H9 (cell line): Measurements from ENCODE around the gene PCF11. TPM values are rescaled to one million over a fixed set of nuclear protein-coding genes. Genes with fewer than 3 reads are reported as not detected.

Experiments used
- DNase-seq: peaks from one replicate; pipeline ENCODE4 v3.0.0-alpha.2; 2017
- H2AFZ ChIP-seq: one replicate; pipeline ENCODE4 v1.6.1; 2013; ENCODE audit warnings: mild to moderate bottlenecking, low read length, control low read depth, moderate library complexity
- H2AK5ac ChIP-seq: 2 replicates; pipeline ENCODE4 v1.6.1; 2013; ENCODE audit warnings: low read length, control low read depth, mixed read lengths; ENCODE audit not compliant: insufficient read length
- H2BK120ac ChIP-seq: one replicate; pipeline ENCODE4 v1.6.1; 2013; ENCODE audit warnings: low read depth, mild to moderate bottlenecking, low read length, control low read depth, inconsistent platforms; ENCODE audit not compliant: poor library complexity, severe bottlenecking
- H2BK12ac ChIP-seq: 2 replicates; pipeline ENCODE4 v1.6.1; 2013; ENCODE audit warnings: low read length, control low read depth, mixed read lengths, low read depth; ENCODE audit not compliant: insufficient read length
- H2BK15ac ChIP-seq: 2 replicates; pipeline ENCODE4 v1.6.1; 2013; ENCODE audit warnings: low read depth, low read length, control low read depth
- H2BK20ac ChIP-seq: one replicate; pipeline ENCODE4 v1.6.1; 2013; ENCODE audit warnings: low read depth, mild to moderate bottlenecking, low read length, control low read depth, inconsistent platforms; ENCODE audit not compliant: poor library complexity, severe bottlenecking
- H2BK5ac ChIP-seq: 2 replicates; pipeline ENCODE4 v1.6.1; 2013; ENCODE audit warnings: low read length, control low read depth, mixed read lengths; ENCODE audit not compliant: insufficient read length
- H3K14ac ChIP-seq: 2 replicates; pipeline ENCODE4 v1.6.1; 2013; ENCODE audit warnings: low read length, control low read depth; ENCODE audit not compliant: insufficient read depth
- H3K18ac ChIP-seq: 2 replicates; pipeline ENCODE4 v1.6.1; 2013; ENCODE audit warnings: low read depth, mild to moderate bottlenecking, mixed read lengths, low read length, control low read depth; ENCODE audit not compliant: insufficient read length
- H3K23ac ChIP-seq: 2 replicates; pipeline ENCODE4 v1.6.1; 2013; ENCODE audit warnings: low read length, control low read depth, mixed read lengths, low read depth; ENCODE audit not compliant: insufficient read length
- H3K23me2 ChIP-seq: 2 replicates; pipeline ENCODE4 v1.6.1; 2013; ENCODE audit warnings: low read depth, mild to moderate bottlenecking, mixed read lengths, low read length, control low read depth; ENCODE audit not compliant: insufficient read length, poor library complexity, severe bottlenecking
- H3K27ac ChIP-seq: 2 replicates; pipeline ENCODE4 v1.5.1; 2013; ENCODE audit warnings: low read length, control low read depth, mixed read lengths, low read depth; ENCODE audit not compliant: insufficient read length
- H3K27me3 ChIP-seq: 2 replicates; pipeline ENCODE4 v1.6.1; 2013; ENCODE audit warnings: low read length, control low read depth, inconsistent platforms; ENCODE audit not compliant: insufficient read depth
- H3K4ac ChIP-seq: 2 replicates; pipeline ENCODE4 v1.6.1; 2013; ENCODE audit warnings: low read depth, mild to moderate bottlenecking, control low read depth, inconsistent platforms, low read length, moderate library complexity
- H3K4me1 ChIP-seq: 2 replicates; pipeline ENCODE4 v1.6.1; 2013; ENCODE audit warnings: low read length, control low read depth, inconsistent platforms; ENCODE audit not compliant: insufficient read depth
- H3K4me2 ChIP-seq: 2 replicates; pipeline ENCODE4 v1.6.1; 2013; ENCODE audit warnings: low read length, control low read depth, mixed read lengths; ENCODE audit not compliant: insufficient read length, insufficient read depth
- H3K56ac ChIP-seq: 2 replicates; pipeline ENCODE4 v1.6.1; 2013; ENCODE audit warnings: low read depth, mild to moderate bottlenecking, mixed read lengths, low read length, control low read depth; ENCODE audit not compliant: insufficient read length
- H3K79me1 ChIP-seq: 2 replicates; pipeline ENCODE4 v1.6.1; 2013; ENCODE audit warnings: low read depth, mild to moderate bottlenecking, moderate library complexity, low read length, control low read depth, inconsistent platforms; ENCODE audit not compliant: insufficient read depth, poor library complexity, severe bottlenecking
- H3K79me2 ChIP-seq: 2 replicates; pipeline ENCODE4 v1.6.1; 2013; ENCODE audit warnings: low read length, control low read depth, inconsistent platforms; ENCODE audit not compliant: insufficient read depth
- H3K9ac ChIP-seq: 2 replicates; pipeline ENCODE4 v1.6.1; 2013; ENCODE audit warnings: low read length, control low read depth, mixed read lengths; ENCODE audit not compliant: insufficient read length; ENCODE audit errors: extremely low read depth
- H3K9me3 ChIP-seq: one replicate; pipeline ENCODE4 v1.6.1; 2013; ENCODE audit warnings: low read depth, low read length, inconsistent platforms; ENCODE audit not compliant: control insufficient read depth
- H3T11ph ChIP-seq: one replicate; pipeline ENCODE4 v1.6.1; 2013; ENCODE audit warnings: mild to moderate bottlenecking, low read length, control low read depth, inconsistent platforms
- H4K20me1 ChIP-seq: one replicate; pipeline ENCODE4 v1.6.1; 2013; ENCODE audit not compliant: control insufficient read depth, insufficient read length, insufficient read depth
- H4K5ac ChIP-seq: 2 replicates; pipeline ENCODE4 v1.6.1; 2013; ENCODE audit warnings: low read depth, mild to moderate bottlenecking, mixed read lengths, low read length, control low read depth; ENCODE audit not compliant: insufficient read length
- H4K8ac ChIP-seq: replicated peaks from 2 replicates; pipeline ENCODE4 v1.6.1; 2013; ENCODE audit warnings: low read length, control low read depth, mixed read lengths, low read depth; ENCODE audit not compliant: insufficient read length
- H4K91ac ChIP-seq: 2 replicates; pipeline ENCODE4 v1.6.1; 2013; ENCODE audit warnings: low read depth, mild to moderate bottlenecking, moderate library complexity, mixed read lengths, low read length, control low read depth; ENCODE audit not compliant: insufficient read length
- H3K27ac Mint-ChIP-seq, 3 experiments: 2 replicates in 2 of 3; 3 replicates in 1 of 3; pipeline ENCODE4 v1.8.0; 2020 to 2021; ENCODE audit warnings: mixed read lengths in 3 of 3, mild to moderate bottlenecking in 1 of 3, moderate library complexity in 1 of 3
- H3K27me3 Mint-ChIP-seq: 2 replicates; pipeline ENCODE4 v1.8.0; 2021; ENCODE audit warnings: low read depth, mild to moderate bottlenecking, moderate library complexity, mixed read lengths
- H3K36me3 Mint-ChIP-seq, 3 experiments: 2 replicates in 2 of 3; 3 replicates in 1 of 3; pipeline ENCODE4 v1.8.0; 2020 to 2021; ENCODE audit warnings: low read depth in 3 of 3, mixed read lengths in 3 of 3; ENCODE audit not compliant: insufficient read depth in 1 of 3
- H3K4me1 Mint-ChIP-seq, 2 experiments: 2 replicates each; pipeline ENCODE4 v1.8.0; 2020; ENCODE audit warnings: mixed read lengths in 2 of 2
- H3K4me3 Mint-ChIP-seq, 2 experiments: 2 replicates in 1 of 2; 3 replicates in 1 of 2; pipeline ENCODE4 v1.8.0; 2020 to 2021; ENCODE audit warnings: mild to moderate bottlenecking in 2 of 2, mixed read lengths in 2 of 2, moderate library complexity in 1 of 2
- H3K9me3 Mint-ChIP-seq, 2 experiments: 2 replicates in 1 of 2; 3 replicates in 1 of 2; pipeline ENCODE4 v1.8.0; 2020; ENCODE audit warnings: mild to moderate bottlenecking in 2 of 2, mixed read lengths in 2 of 2, moderate library complexity in 1 of 2
- WGBS: extraction: QIAGEN DNeasy Blood & Tissue Kit; methylation state at CpG from one replicate; pipeline ENCODE4 v1.1.7; 2013; ENCODE audit warnings: missing lambda C conversion rate, low lambda C conversion rate, mixed read lengths; ENCODE audit not compliant: insufficient read length; ENCODE audit errors: extremely low coverage; 5-methylcytosine and 5-hydroxymethylcytosine counted together
- total RNA-seq: library from RNA; stranded (reverse); gene quantifications from 2 replicates; pipeline ENCODE4 v1.2.1, GENCODE V29; 2021
- TF ChIP-seq, protein P1 (sequence below): fragments of 200-600 bp; sonication (generic); conservative IDR thresholded peaks from 3 replicates; pipeline ENCODE4 v1.8.0; 2021; ENCODE audit warnings: antibody characterized with exemption, mild to moderate bottlenecking

PCF11 gene
- total RNA-seq, 1 experiment from 2014 or later: 50.9 TPM

DNA sequence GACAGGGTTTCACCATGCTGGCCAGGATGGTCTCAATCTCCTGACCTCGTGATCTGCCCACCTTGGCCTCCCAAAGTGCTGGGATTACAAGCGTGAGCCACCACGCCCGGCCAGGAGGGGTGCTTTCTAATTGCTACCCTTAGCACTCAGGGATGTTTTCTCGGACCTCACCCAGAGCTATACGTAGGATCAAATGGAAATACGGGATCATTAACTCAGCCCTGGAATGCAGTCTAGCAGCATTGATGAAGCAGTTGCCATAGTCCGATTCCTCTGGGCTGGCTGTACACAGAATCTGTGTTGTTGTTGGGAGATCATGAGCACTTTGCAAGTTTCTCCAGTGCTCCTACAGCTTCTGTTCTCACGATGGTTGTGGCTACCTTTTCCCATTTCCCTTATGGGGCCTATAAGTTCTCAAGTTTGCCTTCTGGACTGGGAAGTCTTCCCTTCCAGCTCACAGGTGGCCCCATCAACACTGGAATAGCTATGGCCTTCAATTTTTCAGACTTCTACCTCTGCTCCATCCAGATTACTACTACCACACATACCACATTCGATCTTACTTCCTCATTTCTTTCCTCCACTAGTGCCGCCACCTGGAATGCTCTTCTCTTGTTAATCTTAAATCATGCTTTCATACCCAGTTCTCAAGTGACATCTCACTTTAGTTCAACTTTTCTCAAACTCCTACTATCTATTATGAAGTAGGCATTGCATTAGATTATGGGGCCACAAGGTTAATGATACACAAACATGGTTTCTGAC is 16.1 kb upstream of the PCF11 start:
- H2BK20ac ChIP-seq: no peak overlapping the region
- H3T11ph ChIP-seq: no peak overlapping the region
- H3K4ac ChIP-seq: no peak overlapping the region
- no peak overlapping the region for H3K4me2 ChIP-seq
- no peak overlapping the region for H2BK5ac ChIP-seq
- WGBS: 100% methylated on average over 1 of the region's 11 CpGs
- H3K9ac ChIP-seq: no peak overlapping the region
- no peak for DNase-seq
- no peaks in the 10 kb centered on the region for H3K79me2 ChIP-seq
- no peak overlapping the region for H2AK5ac ChIP-seq
- H3K14ac ChIP-seq: no peak overlapping the region
- no peaks in the 10 kb centered on the region for H4K20me1 ChIP-seq
- H3K18ac ChIP-seq: no peak overlapping the region
- H2BK15ac ChIP-seq: no peak overlapping the region
- H4K5ac ChIP-seq: no peak overlapping the region
- Mint-ChIP-seq H3K27ac (no peak overlapping the region), H3K4me1 (no peaks in the 10 kb centered on the region), H3K36me3 (no peaks in the 10 kb centered on the region), H3K9me3 (no peaks in the 10 kb centered on the region), H3K27me3 (no peaks in the 10 kb centered on the region; the same call in 1 of the 2 replicates), H3K4me3 (no peak overlapping the region)
- no peak overlapping the region for H3K56ac ChIP-seq
- TF ChIP-seq, protein P1, sequence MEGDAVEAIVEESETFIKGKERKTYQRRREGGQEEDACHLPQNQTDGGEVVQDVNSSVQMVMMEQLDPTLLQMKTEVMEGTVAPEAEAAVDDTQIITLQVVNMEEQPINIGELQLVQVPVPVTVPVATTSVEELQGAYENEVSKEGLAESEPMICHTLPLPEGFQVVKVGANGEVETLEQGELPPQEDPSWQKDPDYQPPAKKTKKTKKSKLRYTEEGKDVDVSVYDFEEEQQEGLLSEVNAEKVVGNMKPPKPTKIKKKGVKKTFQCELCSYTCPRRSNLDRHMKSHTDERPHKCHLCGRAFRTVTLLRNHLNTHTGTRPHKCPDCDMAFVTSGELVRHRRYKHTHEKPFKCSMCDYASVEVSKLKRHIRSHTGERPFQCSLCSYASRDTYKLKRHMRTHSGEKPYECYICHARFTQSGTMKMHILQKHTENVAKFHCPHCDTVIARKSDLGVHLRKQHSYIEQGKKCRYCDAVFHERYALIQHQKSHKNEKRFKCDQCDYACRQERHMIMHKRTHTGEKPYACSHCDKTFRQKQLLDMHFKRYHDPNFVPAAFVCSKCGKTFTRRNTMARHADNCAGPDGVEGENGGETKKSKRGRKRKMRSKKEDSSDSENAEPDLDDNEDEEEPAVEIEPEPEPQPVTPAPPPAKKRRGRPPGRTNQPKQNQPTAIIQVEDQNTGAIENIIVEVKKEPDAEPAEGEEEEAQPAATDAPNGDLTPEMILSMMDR: no peak
- H2BK12ac ChIP-seq: no peak overlapping the region
- H4K91ac ChIP-seq: no peak overlapping the region
- no peaks in the 10 kb centered on the region for H3K4me1 ChIP-seq
- no peak overlapping the region for H3K23ac ChIP-seq
- H3K23me2 ChIP-seq: no peaks in the 10 kb centered on the region
- no peak overlapping the region for H2AFZ ChIP-seq
- H3K27me3 ChIP-seq: no peaks in the 10 kb centered on the region
- no peak overlapping the region for H2BK120ac ChIP-seq
- H3K27ac ChIP-seq: no peak overlapping the region
- no peak overlapping the region for H4K8ac ChIP-seq
- H3K9me3 ChIP-seq: no peaks in the 10 kb centered on the region
- H3K79me1 ChIP-seq: no peaks in the 10 kb centered on the region
